ENCODE results near the gene HCFC1. TPM values are rescaled to one million over a fixed set of nuclear protein-coding genes. Genes with fewer than 3 reads are reported as not detected.

Gene HCFC1
- total RNA-seq, 2 experiments from 2014 or later, result 136 to 138 TPM

GRCh38 chrX:153945956-153946943, 25.4 kb downstream of the HCFC1 start:
- Mint-ChIP-seq H3K9me3 (ENCODE audit: low read depth) (no peaks in the 10 kb centered on the region), H3K27ac (no peak overlapping the region), H3K27me3 (no peaks in the 10 kb centered on the region), H3K4me1 (peaks cover 32% of the 10 kb centered on the region), H3K36me3 (peaks cover 12% of the 10 kb centered on the region), H3K4me3 (no peak overlapping the region)
- DNase-seq, result no peak
- CTCF ChIA-PET, result interaction anchor here (0.8 to 11.0 kb wide), 5 partner anchors 11 to 182 kb away, joined by 5 to 190 read pairs (median 52); partner anchors contain the start of genes ARHGAP4, NAA10 and PLXNB3
- no peak for ATAC-seq

GRCh38 chrX:153944800-153945150, 26.8 kb downstream of the HCFC1 start:
- ATAC-seq (peak; percentile 17), DNase-seq (no peak)
- CTCF ChIA-PET, result interaction anchor here (0.7 to 11.0 kb wide), 6 partner anchors 10 to 379 kb away, joined by 3 to 190 read pairs (median 4); partner anchors contain the start of genes ARHGAP4, IDH3G, NAA10 and PLXNB3
- Mint-ChIP-seq H3K36me3 (peaks cover 4% of the 10 kb centered on the region), H3K27ac (no peak overlapping the region), H3K27me3 (no peaks in the 10 kb centered on the region), H3K4me1 (peaks cover 21% of the 10 kb centered on the region), H3K9me3 (ENCODE audit: low read depth) (no peaks in the 10 kb centered on the region), H3K4me3 (no peak overlapping the region)

- H3K36me3 Mint-ChIP-seq, result peaks cover 2% of the 10 kb centered on the region
These were observed 27.3 kb downstream of the HCFC1 start, which contains the start of gene RENBP for GRCh38 chrX:153944140-153944799. Gene RENBP (minus strand): TSS chrX:153944643. CDS start chrX:153944610, 33 bp downstream.

GRCh38 chrX:153941336-153942252, 30.0 kb downstream of the HCFC1 start:
- Mint-ChIP-seq H3K27ac (peak overlapping the region; percentile 52), H3K9me3 (ENCODE audit: low read depth) (no peaks in the 10 kb centered on the region), H3K27me3 (no peaks in the 10 kb centered on the region), H3K4me3 (peak overlapping the region; percentile 15), H3K4me1 (peaks cover 11% of the 10 kb centered on the region), H3K36me3 (no peaks in the 10 kb centered on the region)
- CTCF ChIA-PET, result no interaction called here
- ATAC-seq, result no peak
- DNase-seq, result no peak

More at GRCh38 chrX:153944140-153944799, 27.3 kb downstream of the HCFC1 start, which contains the start of gene RENBP:
- no peaks in the 10 kb centered on the region for H3K27me3 Mint-ChIP-seq
- H3K4me3 Mint-ChIP-seq, result peak within 1 kb of the TSS; percentile 63
- peak within 1 kb of the TSS; percentile 68 for H3K27ac Mint-ChIP-seq
- H3K9me3 Mint-ChIP-seq (ENCODE audit: low read depth), result no peaks in the 10 kb centered on the region
- CTCF ChIA-PET, result interaction anchor here (0.8 to 11.0 kb wide), 5 partner anchors 9 to 181 kb away, joined by 3 to 190 read pairs (median 4); partner anchors contain the start of genes ARHGAP4, IDH3G, NAA10 and PLXNB3
- DNase-seq (peak; percentile 56), ATAC-seq (peak; percentile 54)
- H3K4me1 Mint-ChIP-seq, result peaks cover 16% of the 10 kb centered on the region

- H3K27me3 Mint-ChIP-seq, result no peaks in the 10 kb centered on the region
- no peak for ATAC-seq
- H3K4me3 Mint-ChIP-seq, result no peak overlapping the region
- no peaks in the 10 kb centered on the region for H3K9me3 Mint-ChIP-seq (ENCODE audit: low read depth)
- H3K27ac Mint-ChIP-seq, result no peak overlapping the region
- peaks cover 16% of the 10 kb centered on the region for H3K4me1 Mint-ChIP-seq
- no peaks in the 10 kb centered on the region for H3K36me3 Mint-ChIP-seq
- CTCF ChIA-PET, result interaction anchor here (0.5 to 9.8 kb wide), 2 partner anchors 8 to 70 kb away, joined by 3 to 71 read pairs; partner anchors contain the start of gene RENBP
- DNase-seq, result no peak
These were observed 32.0 kb downstream of the HCFC1 start for GRCh38 chrX:153939573-153939972.

- no peaks in the 10 kb centered on the region for H3K9me3 Mint-ChIP-seq (ENCODE audit: low read depth)
- peak overlapping the region; percentile 40 for H3K27ac Mint-ChIP-seq
- H3K36me3 Mint-ChIP-seq, result no peaks in the 10 kb centered on the region
- CTCF ChIA-PET, result interaction anchor here (0.6 to 9.8 kb wide), 3 partner anchors 9 to 818 kb away, joined by 3 to 71 read pairs (median 4); partner anchors contain the start of gene RENBP
- peaks cover 19% of the 10 kb centered on the region for H3K4me1 Mint-ChIP-seq
- ATAC-seq (no peak), DNase-seq (no peak)
- H3K27me3 Mint-ChIP-seq, result no peaks in the 10 kb centered on the region
- no peak overlapping the region for H3K4me3 Mint-ChIP-seq
These were observed 33.3 kb downstream of the HCFC1 start for GRCh38 chrX:153938226-153938786.

GRCh38 chrX:153937056-153937455, 34.6 kb downstream of the HCFC1 start:
- no peak for ATAC-seq
- Mint-ChIP-seq H3K4me3 (no peak overlapping the region), H3K9me3 (ENCODE audit: low read depth) (no peaks in the 10 kb centered on the region), H3K36me3 (no peaks in the 10 kb centered on the region), H3K4me1 (peaks cover 22% of the 10 kb centered on the region), H3K27me3 (no peaks in the 10 kb centered on the region), H3K27ac (no peak overlapping the region)
- CTCF ChIA-PET, result interaction anchor here (9.8 kb wide), 1 partner anchor 10 kb away, joined by 71 read pairs; the partner anchor contains the start of gene RENBP
- no peak for DNase-seq

- Mint-ChIP-seq H3K4me3 (peak overlapping the region; percentile 65), H3K27ac (peak overlapping the region; percentile 40), H3K36me3 (peaks cover 7% of the 10 kb centered on the region), H3K9me3 (ENCODE audit: low read depth) (no peaks in the 10 kb centered on the region), H3K4me1 (peaks cover 31% of the 10 kb centered on the region), H3K27me3 (no peaks in the 10 kb centered on the region)
- DNase-seq, result no peak
- CTCF ChIA-PET, result interaction anchor here (2.2 to 9.8 kb wide), 3 partner anchors 11 to 13 kb away, joined by 5 to 71 read pairs (median 18); partner anchors contain the start of gene RENBP
- ATAC-seq, result no peak
These were observed 36.2 kb downstream of the HCFC1 start for GRCh38 chrX:153935326-153935851.

- H3K9me3 Mint-ChIP-seq (ENCODE audit: low read depth), result no peaks in the 10 kb centered on the region
- H3K4me3 Mint-ChIP-seq, result peak within 1 kb of the TSS; percentile 84
- peaks cover 34% of the 10 kb centered on the region for H3K4me1 Mint-ChIP-seq
- no peaks in the 10 kb centered on the region for H3K27me3 Mint-ChIP-seq
- CTCF ChIA-PET, result interaction anchor here (2.2 to 9.8 kb wide), 3 partner anchors 11 to 13 kb away, joined by 5 to 71 read pairs (median 18); partner anchors contain the start of gene RENBP
- peak; percentile 69 for DNase-seq
- peak; percentile 96 for ATAC-seq
- H3K27ac Mint-ChIP-seq, result peak within 1 kb of the TSS; percentile 77
- peaks cover 7% of the 10 kb centered on the region for H3K36me3 Mint-ChIP-seq
These were observed 36.8 kb downstream of the HCFC1 start, which contains the start of gene NAA10 for GRCh38 chrX:153934762-153935325. Gene NAA10 (minus strand): TSS chrX:153935037. CDS start chrX:153934904, 133 bp downstream.

GRCh38 chrX:153934148-153934761, 37.4 kb downstream of the HCFC1 start:
- DNase-seq (no peak), ATAC-seq (peak; percentile 16)
- H3K4me1 Mint-ChIP-seq, result peaks cover 36% of the 10 kb centered on the region
- H3K9me3 Mint-ChIP-seq (ENCODE audit: low read depth), result no peaks in the 10 kb centered on the region
- CTCF ChIA-PET, result interaction anchor here (2.2 to 9.8 kb wide), 3 partner anchors 10 to 13 kb away, joined by 5 to 71 read pairs (median 18); partner anchors contain the start of gene RENBP
- H3K4me3 Mint-ChIP-seq, result peak overlapping the region; percentile 84
- peak overlapping the region; percentile 77 for H3K27ac Mint-ChIP-seq
- peaks cover 7% of the 10 kb centered on the region for H3K36me3 Mint-ChIP-seq
- H3K27me3 Mint-ChIP-seq, result no peaks in the 10 kb centered on the region

GRCh38 chrX:153933748-153934147, 37.9 kb downstream of the HCFC1 start:
- Mint-ChIP-seq H3K4me1 (peaks cover 40% of the 10 kb centered on the region), H3K27ac (peak overlapping the region; percentile 77), H3K27me3 (no peaks in the 10 kb centered on the region), H3K4me3 (peak overlapping the region; percentile 84), H3K36me3 (peaks cover 10% of the 10 kb centered on the region), H3K9me3 (ENCODE audit: low read depth) (no peaks in the 10 kb centered on the region)
- ATAC-seq (no peak), DNase-seq (no peak)
- CTCF ChIA-PET, result interaction anchor here (0.9 to 9.8 kb wide), 4 partner anchors 10 to 19 kb away, joined by 3 to 71 read pairs (median 12); partner anchors contain the start of gene RENBP

All from activated CD8-positive, alpha-beta memory T cell treated with anti-CD3 and anti-CD28 coated beads, Interleukin-2, amount 10 ng/mL, durations not matched to agents 7 days and 5 days (primary cell).